OCI-LY3 (cell line): Measurements from ENCODE around the gene P3R3URF.

Experiments used
- H2AFZ ChIP-seq: fragments of 200-600, 300-600 bp; shearing (Covaris generic); 2 replicates; pipeline ENCODE4 v1.6.0; 2014; ENCODE audit warnings: antibody characterized with exemption, low read depth, low read length
- H3K27ac ChIP-seq: fragments of 200-600, 300-600 bp; sonication (generic); 2 replicates; pipeline ENCODE4 v1.5.1; 2014; ENCODE audit warnings: mild to moderate bottlenecking, low read length, moderate library complexity, mixed read lengths
- H3K27me3 ChIP-seq: fragments of 200-600, 300-600 bp; sonication (generic); 2 replicates; pipeline ENCODE4 v1.6.1; 2014; ENCODE audit warnings: low read depth, low read length, mixed read lengths
- H3K36me3 ChIP-seq: fragments of 200-600, 300-600 bp; sonication (generic); replicated peaks from 2 replicates; pipeline ENCODE3; 2014; ENCODE audit warnings: low read depth, low read length, mixed read lengths
- H3K4me1 ChIP-seq: fragments of 300-600, 200-600 bp; sonication (generic); 2 replicates; pipeline ENCODE4 v1.6.1; 2014; ENCODE audit warnings: low read length, mixed read lengths
- H3K4me2 ChIP-seq: fragments of 200-600, 300-600 bp; sonication (generic); 2 replicates; pipeline ENCODE4 v1.6.1; 2014; ENCODE audit warnings: low read length, mixed read lengths
- H3K4me3 ChIP-seq: fragments of 300-600, 200-600 bp; sonication (generic); 2 replicates; pipeline ENCODE4 v1.5.1; 2014; ENCODE audit warnings: antibody characterized with exemption, mild to moderate bottlenecking, low read length, moderate library complexity
- H3K79me2 ChIP-seq: fragments of 300-600, 200-600 bp; shearing (Covaris generic); 2 replicates; pipeline ENCODE4 v1.6.1; 2014; ENCODE audit warnings: mild to moderate bottlenecking, low read length, mixed read lengths
- H3K9ac ChIP-seq: fragments of 300-600, 200-600 bp; shearing (Covaris generic); 2 replicates; pipeline ENCODE4 v1.6.0; 2014; ENCODE audit warnings: mild to moderate bottlenecking, low read length, moderate library complexity
- H3K9me3 ChIP-seq: fragments of 200-600, 300-600 bp; shearing (Covaris generic); 2 replicates; pipeline ENCODE4 v1.6.1; 2014; ENCODE audit warnings: low read length, mixed read lengths; ENCODE audit not compliant: insufficient read depth
- H4K20me1 ChIP-seq: fragments of 200-600, 300-600 bp; sonication (generic); 2 replicates; pipeline ENCODE4 v1.6.1; 2016; ENCODE audit warnings: low read length, mixed read lengths; ENCODE audit not compliant: insufficient read depth
- EZH2phosphoT487 ChIP-seq: fragments of 200-600 bp; shearing (Covaris generic); IDR thresholded peaks from 2 replicates; pipeline ENCODE4 v1.6.1; 2018; ENCODE audit warnings: antibody characterized with exemption, mixed run types, low read depth
- TF ChIP-seq, protein P1 (sequence below): fragments of 200-600, 300-600 bp; sonication (generic); IDR thresholded peaks from 2 replicates; pipeline ENCODE4 v1.5.1; 2014; ENCODE audit warnings: antibody characterized with exemption, low read length, low read depth

The P3R3URF gene

DNA sequence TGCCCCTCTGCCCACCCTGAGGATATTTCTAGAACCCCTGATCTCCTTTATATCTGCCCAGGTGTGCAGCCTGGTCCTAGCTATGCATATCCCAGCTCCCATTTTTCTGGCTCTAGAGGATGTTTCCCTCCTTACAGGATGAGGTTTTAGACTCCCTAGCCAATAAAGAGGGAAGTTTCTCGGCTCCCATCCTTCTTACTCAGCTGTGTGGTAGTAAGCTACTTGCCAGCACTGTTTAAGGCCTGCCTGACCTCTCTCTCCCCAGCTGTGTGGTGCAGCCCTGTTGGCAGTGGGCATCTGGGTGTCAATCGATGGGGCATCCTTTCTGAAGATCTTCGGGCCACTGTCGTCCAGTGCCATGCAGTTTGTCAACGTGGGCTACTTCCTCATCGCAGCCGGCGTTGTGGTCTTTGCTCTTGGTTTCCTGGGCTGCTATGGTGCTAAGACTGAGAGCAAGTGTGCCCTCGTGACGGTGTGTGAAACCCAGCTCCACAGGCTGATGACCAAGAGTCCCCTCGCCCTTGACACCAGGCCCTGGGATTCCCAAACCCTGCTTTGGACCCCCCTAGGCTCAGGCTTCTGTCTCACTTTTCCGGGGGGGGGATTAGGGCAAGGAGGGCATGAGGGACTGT lies 7.8 kb upstream of the P3R3URF start:
- Histone ChIP-seq H2AFZ (no peak overlapping the region), H3K9ac (no peak overlapping the region)

DNA sequence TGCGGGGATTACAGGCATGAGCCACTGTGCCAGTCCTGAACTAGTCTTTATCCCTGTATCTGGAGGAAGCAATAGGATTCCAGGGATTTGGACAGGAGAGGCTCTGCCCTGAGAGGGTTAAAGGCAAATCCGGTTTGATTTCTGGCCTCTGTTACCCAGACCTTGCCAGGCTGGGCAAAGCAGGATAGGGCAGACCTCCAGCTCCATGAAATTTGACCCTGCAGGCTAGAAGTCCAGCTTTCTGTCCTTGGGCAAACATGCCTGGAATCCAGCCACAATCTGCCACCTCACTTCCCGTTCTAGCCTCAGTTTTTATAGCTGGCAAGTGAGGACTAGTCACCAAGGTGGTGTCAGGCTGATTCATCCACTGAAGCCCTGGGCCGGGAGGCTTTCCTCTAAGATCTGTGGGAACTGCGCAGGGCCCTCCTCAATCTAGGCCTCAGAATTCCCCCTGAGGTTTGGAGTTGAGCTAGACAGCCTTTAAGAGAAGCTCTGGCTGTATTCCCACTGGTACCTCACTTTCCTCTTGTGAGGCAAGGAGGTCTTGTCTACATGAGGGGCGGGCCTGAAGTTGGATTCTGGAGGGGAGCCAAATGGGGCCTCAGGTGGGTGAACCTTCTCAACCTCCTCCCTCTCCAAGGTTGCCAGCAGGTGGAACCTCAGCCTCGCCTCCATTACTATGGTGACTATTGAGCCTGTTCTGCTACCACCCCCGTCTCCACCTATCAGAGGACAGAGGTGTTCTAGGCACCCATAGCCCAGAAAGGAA lies 7.0 kb upstream of the P3R3URF start:
- TF ChIP-seq, protein P1, sequence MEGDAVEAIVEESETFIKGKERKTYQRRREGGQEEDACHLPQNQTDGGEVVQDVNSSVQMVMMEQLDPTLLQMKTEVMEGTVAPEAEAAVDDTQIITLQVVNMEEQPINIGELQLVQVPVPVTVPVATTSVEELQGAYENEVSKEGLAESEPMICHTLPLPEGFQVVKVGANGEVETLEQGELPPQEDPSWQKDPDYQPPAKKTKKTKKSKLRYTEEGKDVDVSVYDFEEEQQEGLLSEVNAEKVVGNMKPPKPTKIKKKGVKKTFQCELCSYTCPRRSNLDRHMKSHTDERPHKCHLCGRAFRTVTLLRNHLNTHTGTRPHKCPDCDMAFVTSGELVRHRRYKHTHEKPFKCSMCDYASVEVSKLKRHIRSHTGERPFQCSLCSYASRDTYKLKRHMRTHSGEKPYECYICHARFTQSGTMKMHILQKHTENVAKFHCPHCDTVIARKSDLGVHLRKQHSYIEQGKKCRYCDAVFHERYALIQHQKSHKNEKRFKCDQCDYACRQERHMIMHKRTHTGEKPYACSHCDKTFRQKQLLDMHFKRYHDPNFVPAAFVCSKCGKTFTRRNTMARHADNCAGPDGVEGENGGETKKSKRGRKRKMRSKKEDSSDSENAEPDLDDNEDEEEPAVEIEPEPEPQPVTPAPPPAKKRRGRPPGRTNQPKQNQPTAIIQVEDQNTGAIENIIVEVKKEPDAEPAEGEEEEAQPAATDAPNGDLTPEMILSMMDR, result no peak
- TF ChIP-seq EZH2phosphoT487, result no peak
- Histone ChIP-seq H3K9ac (no peak overlapping the region), H3K79me2 (no peaks in the 10 kb centered on the region), H4K20me1 (no peaks in the 10 kb centered on the region), H3K36me3 (no peaks in the 10 kb centered on the region), H3K9me3 (no peaks in the 10 kb centered on the region), H3K4me2 (no peak overlapping the region), H3K27me3 (no peaks in the 10 kb centered on the region), H2AFZ (no peak overlapping the region), H3K4me1 (peaks cover 8% of the 10 kb centered on the region; the same call in 1 of the 2 replicates), H3K4me3 (no peak overlapping the region), H3K27ac (no peak overlapping the region)

More for the DNA sequence above, 7.8 kb upstream of the P3R3URF start:
- Histone ChIP-seq H3K4me3 (no peak overlapping the region), H3K4me1 (peaks cover 8% of the 10 kb centered on the region; the same call in 1 of the 2 replicates), H3K79me2 (no peaks in the 10 kb centered on the region), H4K20me1 (no peaks in the 10 kb centered on the region), H3K27me3 (no peaks in the 10 kb centered on the region), H3K4me2 (no peak overlapping the region), H3K9me3 (no peaks in the 10 kb centered on the region), H3K27ac (no peak overlapping the region), H3K36me3 (no peaks in the 10 kb centered on the region)
- TF ChIP-seq, protein P1, result no peak
- TF ChIP-seq EZH2phosphoT487, result no peak

DNA sequence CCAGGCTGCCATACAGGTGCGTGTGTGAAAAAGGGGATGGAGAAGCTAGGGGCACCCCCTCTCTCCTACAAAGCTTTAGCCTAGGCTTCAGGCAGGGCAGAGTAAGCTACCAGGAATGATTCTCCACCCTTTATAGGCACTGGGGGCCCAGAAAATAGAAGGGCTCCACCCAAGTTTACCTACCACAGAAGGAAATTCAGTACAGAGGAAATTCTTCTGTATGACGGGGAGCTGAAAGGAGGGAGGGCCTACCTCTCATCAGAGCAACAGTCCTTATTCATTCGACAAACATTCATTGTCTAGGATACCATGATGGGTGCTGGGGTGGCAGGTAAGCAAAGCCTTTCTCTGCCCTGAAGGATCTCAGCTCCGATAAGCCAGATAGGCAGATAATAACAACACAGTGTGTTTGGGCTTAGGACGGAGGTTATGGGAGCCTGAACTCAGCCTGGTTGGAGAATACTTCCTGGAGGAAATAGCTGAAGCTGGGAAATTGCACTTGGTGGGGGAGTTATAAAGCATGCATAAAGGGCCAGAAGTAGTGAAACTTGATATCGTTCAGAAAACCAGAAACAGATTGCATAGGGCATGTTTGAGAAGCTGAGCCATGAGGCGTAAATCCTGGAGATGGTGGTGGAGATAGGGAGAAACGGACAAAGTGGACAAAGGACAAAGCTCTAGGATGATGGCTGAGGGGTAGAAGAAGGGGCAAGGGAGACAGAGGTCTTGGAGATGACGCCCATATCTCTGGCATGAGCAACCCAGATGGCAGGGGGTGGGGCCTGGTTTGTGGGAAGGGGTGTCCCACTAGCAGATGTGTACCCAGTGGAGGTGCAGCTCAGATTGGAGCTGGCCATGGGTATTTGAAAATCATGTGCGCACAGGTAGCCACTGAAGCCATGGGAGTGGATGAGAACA lies 5.3 kb upstream of the P3R3URF start:
- no peak for TF ChIP-seq EZH2phosphoT487
- TF ChIP-seq, protein P1, result no peak
- Histone ChIP-seq H3K27me3 (no peaks in the 10 kb centered on the region), H3K4me2 (no peak overlapping the region), H3K4me3 (no peak overlapping the region), H2AFZ (no peak overlapping the region), H4K20me1 (no peaks in the 10 kb centered on the region), H3K36me3 (no peaks in the 10 kb centered on the region), H3K27ac (no peak overlapping the region), H3K9ac (no peak overlapping the region), H3K79me2 (no peaks in the 10 kb centered on the region), H3K9me3 (no peaks in the 10 kb centered on the region), H3K4me1 (peaks cover 8% of the 10 kb centered on the region; the same call in 1 of the 2 replicates)

DNA sequence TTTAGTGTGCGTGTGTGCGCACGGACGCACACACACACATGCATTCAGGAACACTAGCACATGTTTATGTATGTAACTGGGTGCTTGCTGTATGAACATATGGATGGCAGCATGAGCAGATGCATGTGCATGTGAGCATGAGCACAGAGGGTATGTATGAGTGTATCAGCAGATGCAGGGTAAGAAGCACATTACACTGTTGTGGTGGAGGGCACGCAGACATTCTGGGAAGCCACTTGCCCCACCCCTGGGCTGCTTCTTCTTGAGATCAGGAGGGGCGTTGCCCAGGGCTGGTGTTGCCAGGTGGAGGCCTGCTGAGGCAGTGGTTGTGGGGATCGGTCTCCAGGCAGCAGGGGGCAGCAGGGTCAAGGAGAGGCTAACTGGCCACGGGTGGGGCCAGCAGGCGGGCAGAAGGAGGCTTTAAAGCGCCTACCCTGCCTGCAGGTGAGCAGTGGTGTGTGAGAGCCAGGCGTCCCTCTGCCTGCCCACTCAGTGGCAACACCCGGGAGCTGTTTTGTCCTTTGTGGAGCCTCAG lies 3.9 kb upstream of the P3R3URF start:
- Histone ChIP-seq H3K27me3 (no peaks in the 10 kb centered on the region), H3K4me2 (no peak overlapping the region), H3K4me3 (no peak overlapping the region), H2AFZ (no peak overlapping the region), H4K20me1 (no peaks in the 10 kb centered on the region), H3K9ac (no peak overlapping the region), H3K36me3 (no peaks in the 10 kb centered on the region), H3K79me2 (no peaks in the 10 kb centered on the region), H3K27ac (no peak overlapping the region), H3K4me1 (peaks cover 8% of the 10 kb centered on the region; the same call in 1 of the 2 replicates), H3K9me3 (no peaks in the 10 kb centered on the region)
- TF ChIP-seq, protein P1, result no peak; the same call in 1 of the 2 replicates
- no peak for TF ChIP-seq EZH2phosphoT487
